NAMALWA (cell line): ENCODE data around the gene NOD2.

ENCODE experiments used
- DNase-seq: peaks from one replicate; pipeline ENCODE4 v3.0.0-alpha.2; 2015; ENCODE audit warnings: low spot score

Gene NOD2

DNA sequence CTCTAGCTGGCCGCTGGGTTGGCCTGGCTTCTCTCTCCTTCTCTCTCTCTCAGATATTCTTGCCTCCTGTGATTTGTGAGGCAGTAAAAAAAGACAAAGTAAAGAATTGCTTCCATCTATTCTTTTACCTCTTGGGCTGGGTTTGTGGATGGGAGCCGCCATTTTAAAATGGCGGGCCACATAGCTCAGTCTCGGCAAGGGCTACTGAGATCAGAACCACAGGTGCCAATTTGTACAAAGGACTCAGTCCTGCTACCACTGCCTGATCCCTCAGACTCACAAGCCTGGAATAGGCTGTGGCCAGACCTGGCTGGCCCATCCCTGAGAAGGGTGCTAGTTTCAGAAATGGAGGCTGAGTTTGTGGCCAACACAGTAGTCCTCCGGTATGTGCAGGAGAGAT, 24.1 kb downstream of the NOD2 start:
- no peak for DNase-seq

DNA sequence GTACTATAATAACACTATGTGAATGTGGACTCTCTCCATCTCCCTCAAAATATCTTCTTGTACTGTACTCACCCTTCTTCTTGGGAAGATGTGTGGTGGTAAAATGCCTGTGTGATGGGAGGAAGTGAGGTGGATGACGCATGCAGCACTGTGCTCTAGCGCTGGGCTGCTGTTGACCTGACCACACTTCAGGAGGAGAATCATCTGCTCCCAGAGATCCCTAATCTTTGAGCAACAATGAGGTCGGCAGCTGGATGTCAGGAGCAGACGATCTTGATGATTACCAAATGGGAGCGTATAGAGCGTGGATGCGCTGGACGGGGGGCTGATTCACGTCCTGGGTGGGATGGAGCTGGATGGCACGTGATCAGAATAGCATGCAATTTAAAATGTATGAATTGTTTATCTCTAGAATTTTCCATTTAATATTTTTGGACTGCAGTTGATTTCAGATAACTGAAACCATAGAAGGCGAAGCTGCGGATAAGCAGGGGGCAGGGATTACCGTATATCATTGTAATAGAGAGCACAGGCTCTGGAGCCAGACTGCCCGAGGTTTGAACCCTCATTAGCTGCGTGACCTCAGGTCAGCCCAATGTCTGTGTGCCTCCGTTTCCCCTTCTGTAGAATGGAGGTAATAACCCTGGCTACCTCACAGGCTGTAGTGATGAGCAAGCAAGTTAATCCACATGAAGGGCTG, 24.8 kb downstream of the NOD2 start:
- no peak for DNase-seq

DNA sequence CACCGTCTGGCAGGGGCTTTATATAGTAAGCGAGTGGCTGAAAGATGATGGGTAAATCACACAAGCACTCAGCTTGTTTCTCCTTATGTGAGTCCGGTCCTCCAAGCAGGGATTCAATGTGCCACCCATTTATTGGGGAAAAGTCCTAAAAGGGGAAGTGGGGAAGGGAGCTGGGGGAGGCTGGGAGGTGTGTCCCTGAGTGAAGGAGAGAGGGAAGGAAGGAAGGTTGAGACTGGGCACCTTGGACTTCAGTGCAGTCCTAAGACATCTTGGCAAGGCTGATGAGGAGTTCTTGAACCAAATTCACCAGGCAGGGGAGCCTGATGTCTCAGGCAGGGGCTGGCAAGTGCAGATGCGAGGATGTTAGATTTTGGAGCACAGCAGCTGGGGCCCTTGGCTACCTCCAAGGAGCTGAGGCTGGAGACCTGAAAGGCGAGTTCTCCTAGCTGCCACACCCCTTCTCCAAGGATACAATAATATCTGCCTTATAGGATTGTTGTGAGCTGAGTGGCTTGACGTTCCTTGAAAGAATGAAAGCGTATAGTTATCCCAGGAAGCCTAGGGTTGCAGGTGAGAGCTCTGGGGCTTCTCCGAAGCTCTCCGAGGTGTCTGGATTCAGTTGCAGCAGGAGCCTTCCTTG, 25.5 kb downstream of the NOD2 start:
- no peak for DNase-seq

- no peak for DNase-seq
Observed at GRCh38 chr16:50719401-50720337, 26.3 kb downstream of the NOD2 start.

DNA sequence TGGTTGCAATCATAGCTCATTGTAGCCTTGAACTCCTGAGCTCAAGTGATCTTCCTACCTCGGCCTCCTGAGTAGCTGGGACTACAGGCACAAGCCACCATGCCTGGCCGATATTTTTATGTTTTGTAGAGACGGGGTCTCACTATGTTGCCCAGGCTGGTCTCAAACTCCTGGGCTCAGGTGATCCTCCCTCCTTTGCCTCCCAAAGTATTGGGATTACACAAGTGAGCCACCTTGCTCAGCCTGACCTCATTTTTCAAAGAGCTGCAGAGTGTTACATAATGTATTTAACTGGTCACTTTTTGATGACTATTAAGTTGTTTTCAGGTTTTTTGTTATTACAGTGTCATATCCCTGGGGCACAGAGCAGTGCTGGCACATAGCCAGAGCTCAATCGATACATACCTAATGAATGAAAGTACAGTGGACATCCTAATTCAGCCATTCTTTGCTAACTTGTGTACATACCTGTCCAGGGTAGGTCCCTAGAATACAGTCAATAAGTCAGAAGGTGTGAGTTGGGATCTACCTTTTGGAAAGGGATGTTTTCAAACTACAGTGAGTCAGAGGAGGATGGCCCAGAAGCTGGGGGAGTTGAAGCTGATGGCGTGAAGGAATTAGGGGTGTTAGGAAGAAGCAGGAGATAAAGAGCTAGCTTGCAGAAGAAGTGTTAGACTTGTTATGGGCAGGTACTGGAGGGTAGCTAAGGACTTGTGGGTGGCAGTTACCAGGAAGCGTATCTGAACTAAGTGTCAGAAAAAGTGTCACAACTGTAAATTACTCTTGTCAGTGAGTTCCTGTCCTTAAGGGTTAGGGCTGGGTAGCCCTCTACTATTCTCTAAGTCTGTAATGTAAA, 28.4 kb downstream of the NOD2 start:
- DNase-seq: no peak

GRCh38 chr16:50722405-50722737, 29.0 kb downstream of the NOD2 start:
- no peak for DNase-seq

GRCh38 chr16:50722960-50723359, 29.6 kb downstream of the NOD2 start:
- no peak for DNase-seq

DNA sequence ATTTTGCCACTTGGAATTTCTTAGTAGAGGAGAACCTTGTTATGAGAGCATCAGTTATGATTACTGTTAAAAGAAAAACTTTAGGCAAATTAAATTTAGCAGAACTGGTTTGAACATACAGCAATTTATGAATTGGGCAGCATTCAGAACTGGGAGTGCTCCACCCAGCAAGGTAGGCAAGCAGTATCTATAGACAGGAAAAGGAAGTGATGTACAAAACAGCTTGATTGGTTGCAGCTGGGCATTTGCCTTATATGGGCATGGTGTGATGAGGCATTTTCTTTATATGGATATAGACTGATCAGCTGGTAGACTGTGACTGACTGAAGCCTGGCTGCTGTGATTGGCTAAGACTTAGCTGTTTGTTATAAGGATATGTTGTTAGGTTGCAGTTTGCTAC, 30.9 kb downstream of the NOD2 start:
- DNase-seq: peak; percentile 76

GRCh38 chr16:50731130-50731988, 38.0 kb downstream of the NOD2 start:
- no peak for DNase-seq

DNA sequence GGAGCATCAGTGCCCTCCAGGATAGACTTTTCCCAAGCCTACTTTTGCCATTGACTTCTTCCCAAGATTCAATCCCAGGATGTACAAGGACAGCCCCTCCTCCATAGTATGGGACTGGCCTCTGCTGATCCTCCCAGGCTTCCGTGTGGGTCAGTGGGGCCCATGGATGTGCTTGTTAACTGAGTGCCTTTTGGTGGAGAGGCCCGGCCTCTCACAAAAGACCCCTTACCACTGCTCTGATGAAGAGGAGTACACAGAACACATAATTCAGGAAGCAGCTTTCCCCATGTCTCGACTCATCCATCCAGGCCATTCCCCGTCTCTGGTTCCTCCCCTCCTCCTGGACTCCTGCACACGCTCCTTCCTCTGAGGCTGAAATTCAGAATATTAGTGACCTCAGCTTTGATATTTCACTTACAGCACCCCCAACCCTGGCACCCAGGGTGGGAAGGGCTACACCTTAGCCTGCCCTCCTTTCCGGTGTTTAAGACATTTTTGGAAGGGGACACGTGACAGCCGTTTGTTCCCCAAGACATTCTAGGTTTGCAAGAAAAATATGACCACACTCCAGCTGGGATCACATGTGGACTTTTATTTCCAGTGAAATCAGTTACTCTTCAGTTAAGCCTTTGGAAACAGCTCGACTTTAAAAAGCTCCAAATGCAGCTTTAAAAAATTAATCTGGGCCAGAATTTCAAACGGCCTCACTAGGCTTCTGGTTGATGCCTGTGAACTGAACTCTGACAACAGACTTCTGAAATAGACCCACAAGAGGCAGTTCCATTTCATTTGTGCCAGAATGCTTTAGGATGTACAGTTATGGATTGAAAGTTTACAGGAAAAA, 38.8 kb downstream of the NOD2 start:
- no peak for DNase-seq

GRCh38 chr16:50733468-50733867, 40.1 kb downstream of the NOD2 start:
- DNase-seq: no peak

DNA sequence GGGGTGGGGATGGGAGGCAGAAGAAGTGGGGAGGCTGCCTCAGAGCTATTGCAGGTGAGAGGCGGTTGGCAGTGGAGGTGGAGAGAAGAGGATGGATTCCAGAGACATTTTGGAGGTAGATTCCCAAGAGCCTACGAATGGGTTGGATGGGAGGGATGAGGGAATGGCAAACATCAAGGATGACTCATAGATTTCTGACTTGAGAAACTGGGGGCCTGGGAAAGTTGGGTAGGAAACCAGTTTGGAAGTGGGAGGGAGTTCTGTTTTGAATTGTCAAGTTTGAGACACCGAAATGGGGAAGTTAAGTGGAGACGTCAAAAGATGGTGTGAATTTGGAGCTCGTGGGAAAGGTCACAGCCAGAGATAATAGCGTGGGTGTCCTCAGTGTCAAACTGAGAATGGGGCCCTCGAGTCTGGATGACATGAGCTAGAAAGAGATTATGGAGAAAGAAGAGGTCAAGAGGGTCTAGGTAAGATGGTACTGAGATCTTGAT, 42.3 kb downstream of the NOD2 start:
- DNase-seq: no peak

- DNase-seq: no peak
Observed at GRCh38 chr16:50736448-50736847, 43.0 kb downstream of the NOD2 start.

- DNase-seq: no peak
Observed at GRCh38 chr16:50737420-50737959, 44.1 kb downstream of the NOD2 start.

DNA sequence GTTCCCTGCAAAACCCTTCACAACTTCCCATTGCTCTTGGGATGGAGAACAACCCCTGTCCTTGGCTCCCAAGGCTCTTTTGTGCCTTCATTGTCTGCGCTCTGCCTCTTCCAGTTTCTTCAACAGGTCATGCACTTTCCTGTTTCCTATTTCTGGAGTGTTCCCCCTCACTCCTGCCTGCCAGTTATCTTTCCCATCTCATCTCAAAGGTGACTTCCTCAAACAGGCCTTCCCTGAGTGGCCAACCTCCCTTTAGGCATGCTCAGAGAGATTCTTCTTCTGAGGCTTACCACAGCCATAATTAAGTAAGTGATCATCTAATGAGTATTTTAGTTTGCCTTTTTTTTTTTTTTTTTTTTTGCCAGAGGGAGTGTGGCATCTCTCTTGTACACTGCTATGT, 45.6 kb downstream of the NOD2 start:
- DNase-seq: no peak

DNA sequence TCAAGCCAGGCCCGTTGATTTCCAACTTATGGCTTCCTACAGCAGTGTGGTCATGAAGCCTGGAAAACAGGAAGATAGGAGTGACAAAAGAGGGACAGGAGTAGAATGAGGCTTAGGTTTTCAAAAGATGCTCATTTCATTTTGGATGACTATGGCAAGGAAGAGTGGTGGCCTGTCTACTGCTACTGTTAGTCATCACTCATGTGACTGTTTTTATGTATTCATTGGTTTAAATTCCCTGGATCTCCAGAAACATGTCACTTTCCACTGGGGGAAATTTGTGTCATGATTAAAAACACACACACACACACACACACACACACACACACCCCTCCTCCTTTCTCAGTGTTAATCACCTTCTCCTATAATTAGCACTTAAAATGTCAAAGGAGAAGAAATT, 47.3 kb downstream of the NOD2 start:
- DNase-seq: no peak

DNA sequence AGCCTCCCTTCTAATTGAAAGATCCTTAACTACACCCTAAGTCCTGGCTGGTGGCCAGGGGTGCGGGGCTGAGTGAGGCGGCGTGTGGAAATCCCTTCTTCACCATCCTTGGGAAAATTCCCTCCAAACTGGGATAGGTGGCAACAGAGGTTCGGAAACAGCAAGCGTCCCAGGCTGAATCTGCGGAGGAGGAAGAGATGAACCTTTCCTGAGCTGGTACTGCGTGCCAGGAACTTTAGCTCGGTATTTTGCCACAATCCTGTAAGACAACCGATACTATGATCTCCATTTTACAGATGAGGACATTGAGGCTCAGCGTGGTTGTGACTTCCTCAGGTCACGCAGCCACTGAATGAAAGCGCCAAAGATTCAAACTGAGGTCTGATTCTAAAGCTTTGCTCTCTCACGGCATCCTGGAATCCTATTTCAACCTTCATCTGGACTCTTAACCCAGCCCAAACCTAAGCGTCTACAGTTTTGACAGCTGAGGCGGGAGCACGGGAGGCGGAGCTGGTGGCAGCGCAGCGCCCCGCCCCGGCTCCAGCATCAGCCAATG, 47.9 kb downstream of the NOD2 start:
- DNase-seq: no peak

DNA sequence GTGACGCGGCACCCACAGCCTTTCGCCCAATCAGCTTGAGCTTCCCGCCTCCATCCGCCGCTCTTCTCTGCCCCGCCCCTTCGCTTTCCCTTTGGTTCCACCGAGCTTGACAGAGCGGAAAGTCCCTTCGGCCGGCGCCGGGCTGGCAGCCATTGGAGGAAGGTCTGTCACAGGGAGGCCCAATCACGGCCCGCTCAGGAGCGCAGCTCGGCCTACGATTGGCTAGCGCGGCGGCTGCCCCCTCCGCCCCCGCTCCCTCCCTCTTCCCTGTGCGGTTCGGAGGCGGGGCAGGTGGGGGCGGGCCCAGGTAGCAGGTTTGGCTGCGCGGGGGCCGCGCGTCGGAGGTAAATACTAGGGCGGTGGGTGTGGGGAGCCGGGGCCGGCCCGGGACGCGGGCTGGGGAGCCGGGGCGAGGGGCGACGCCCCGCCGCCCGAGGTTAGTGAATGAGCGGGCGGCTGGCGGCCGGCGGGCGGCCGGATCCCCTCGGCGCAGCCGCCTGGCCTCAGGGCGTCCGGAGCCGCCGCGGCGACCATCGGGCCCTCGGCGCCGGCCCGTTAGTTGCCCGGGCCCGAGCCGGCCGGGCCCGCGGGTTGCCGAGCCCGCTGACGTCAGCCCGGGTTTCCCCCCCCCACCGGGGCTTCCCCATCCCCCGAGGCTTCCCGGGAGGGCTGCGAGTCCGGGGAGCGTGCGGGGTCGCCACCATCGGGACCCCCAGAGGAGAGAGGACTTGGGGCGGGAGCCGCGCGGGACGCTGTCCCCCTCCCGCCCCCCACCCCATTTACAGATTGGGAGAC, 48.6 kb downstream of the NOD2 start, which contains the start of gene CYLD:
Gene CYLD, plus strand, starts transcription at position 306 of the 795 bp plus-strand sequence. CDS start 7,613 bp downstream, outside the sequence.
- DNase-seq: peak; percentile 99
